Subcutaneous abdominal adipose tissue (tissue), 5 donors: ENCODE data around the gene IRF2BP1.
A peak's percentile ranks its signal among the peaks of the same experiment; 100 is the strongest.

Source experiments
- H3K27ac ChIP-seq: one replicate; pipeline ENCODE4 v1.7.0; 2013; ENCODE audit warnings: low read depth, mild to moderate bottlenecking, inconsistent platforms, low read length, moderate library complexity
- H3K27me3 ChIP-seq, 5 donors: one replicate each; pipeline ENCODE4 v1.7.0; 2013; ENCODE audit warnings: low read length in 5 of 5, inconsistent platforms in 1 of 5; ENCODE audit not compliant: control insufficient read depth in 5 of 5, insufficient read depth in 4 of 5
- H3K36me3 ChIP-seq, 5 donors: one replicate each; pipeline ENCODE4 v1.7.0; 2013; ENCODE audit warnings: low read length in 5 of 5; ENCODE audit not compliant: control insufficient read depth in 5 of 5, insufficient read depth in 5 of 5
- H3K4me1 ChIP-seq, 5 donors: one replicate each; pipeline ENCODE4 v1.7.0; 2013; ENCODE audit warnings: low read length in 5 of 5, mild to moderate bottlenecking in 3 of 5, moderate library complexity in 1 of 5; ENCODE audit not compliant: control insufficient read depth in 5 of 5, insufficient read depth in 5 of 5
- H3K4me3 ChIP-seq, 5 donors: one replicate each; pipeline ENCODE4 v1.7.0; 2013; ENCODE audit warnings: low read length in 5 of 5, low read depth in 1 of 5
- H3K9ac ChIP-seq, 5 donors: one replicate each; pipeline ENCODE4 v1.7.0; 2013; ENCODE audit warnings: low read length in 5 of 5, mild to moderate bottlenecking in 4 of 5, moderate library complexity in 3 of 5
- H3K9me3 ChIP-seq, 5 donors: one replicate each; pipeline ENCODE4 v1.7.0; 2013; ENCODE audit warnings: low read length in 5 of 5; ENCODE audit not compliant: control insufficient read depth in 5 of 5
- donor health status: healthy.
- donor health status: healthy.
- donor health status: healthy.
- donor health status: healthy.
- donor health status: healthy.

The IRF2BP1 gene

DNA sequence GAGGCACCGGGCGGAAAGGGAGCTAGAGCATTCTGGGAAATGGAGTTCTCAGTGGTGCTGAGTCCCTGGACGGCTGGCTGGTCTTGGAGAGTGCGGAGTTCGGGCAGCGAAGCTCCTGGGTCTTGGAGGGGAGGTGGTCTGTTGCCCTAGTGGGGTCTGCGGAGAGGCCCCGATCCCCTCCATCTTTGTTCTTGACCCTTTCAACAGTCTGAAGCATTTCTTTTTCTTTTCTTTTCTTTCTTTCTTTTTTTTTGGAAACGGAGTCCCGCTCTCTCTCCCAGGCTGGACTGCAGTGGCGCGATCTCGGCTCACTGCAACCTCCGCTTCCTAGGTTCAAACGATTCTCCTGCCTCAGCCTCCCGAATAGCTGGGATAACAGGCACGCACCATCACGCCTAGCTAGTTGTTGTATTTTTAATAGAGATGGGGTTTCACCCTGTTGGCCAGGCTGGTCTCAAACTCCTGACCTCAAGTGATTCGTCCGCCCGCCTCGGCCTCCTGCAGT, 22.6 kb downstream of the IRF2BP1 start:
- Histone ChIP-seq H3K27ac (peak overlapping the region; percentile 88), H3K9me3 (no peaks in the 10 kb centered on the region), H3K4me1 (peaks cover 2 to 24% (median 19%) of the 10 kb centered on the region in 5 donors), H3K36me3 (peaks cover 0 to 11% (median 4%) of the 10 kb centered on the region in 5 donors), H3K27me3 (peaks cover 0 to 20% (median 12%) of the 10 kb centered on the region in 5 donors), H3K4me3 (peak overlapping the region; percentile 64 to 97 (median 90)), H3K9ac (no peak overlapping the region)

DNA sequence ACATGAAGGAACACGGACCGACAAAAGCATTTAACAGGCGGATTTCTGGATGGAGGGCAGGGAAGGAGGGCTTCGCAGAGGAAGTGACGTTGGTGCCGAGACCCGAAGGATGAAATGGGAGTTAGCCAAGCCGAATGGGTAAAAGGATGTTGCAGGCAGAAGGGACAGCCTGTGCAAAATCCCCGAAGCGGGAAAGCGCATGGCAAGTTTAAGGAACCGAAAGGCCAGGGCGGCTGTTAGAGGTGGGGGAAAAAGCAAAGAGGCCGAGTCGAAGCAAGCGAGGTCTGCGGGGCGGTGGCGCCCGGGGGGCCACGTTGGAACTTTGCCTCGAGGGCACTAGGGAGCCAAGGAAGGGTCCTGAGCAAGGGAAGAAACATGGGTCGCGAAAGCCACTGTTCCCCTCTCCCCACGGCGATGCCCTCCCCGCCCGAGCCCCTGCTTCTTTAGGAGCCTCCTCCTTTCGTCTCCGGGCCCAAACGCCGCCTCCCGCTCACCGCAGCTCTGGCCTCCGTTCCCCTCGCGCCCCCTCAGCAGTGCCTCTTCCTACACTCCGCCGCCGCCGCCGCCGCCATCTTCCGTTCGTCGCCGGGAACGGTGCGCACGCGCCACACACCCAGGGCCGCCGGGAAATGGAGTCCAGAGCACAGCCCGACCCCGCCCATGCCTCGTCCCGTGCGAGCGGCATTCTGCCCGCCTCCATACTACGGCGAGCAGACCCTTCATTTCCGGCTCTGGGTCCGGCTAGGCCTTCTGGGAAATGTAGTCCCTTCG, 23.2 kb downstream of the IRF2BP1 start, which contains the start of gene SYMPK:
Gene SYMPK, minus strand, starts transcription at position 584 of the 771 bp plus-strand sequence. CDS start 8,652 bp downstream, outside the sequence.
- peaks cover 0 to 17% (median 7%) of the 10 kb centered on the region in 5 donors for H3K36me3 ChIP-seq
- peaks cover 0 to 20% (median 12%) of the 10 kb centered on the region in 5 donors for H3K27me3 ChIP-seq
- peak within 1 kb of the TSS; percentile 70 to 97 (median 91) for H3K9ac ChIP-seq

DNA sequence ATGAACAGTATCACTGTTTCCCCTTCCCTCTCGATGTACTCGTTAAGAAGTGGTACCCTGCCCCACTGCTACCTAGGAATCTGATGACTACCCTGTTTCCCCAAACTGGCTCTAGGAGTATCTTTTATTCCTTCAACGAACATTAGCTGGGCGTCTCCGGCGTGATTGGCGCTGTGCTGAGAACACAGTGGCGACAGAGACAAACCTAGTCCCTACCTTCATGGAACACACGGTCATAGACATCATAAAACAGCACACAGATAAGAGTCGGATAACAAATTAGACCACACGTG, 23.7 kb downstream of the IRF2BP1 start:
- Histone ChIP-seq H3K27ac (peak overlapping the region; percentile 88), H3K4me3 (peak overlapping the region; percentile 88 to 97 (median 96)), H3K27me3 (peaks cover 0 to 20% (median 12%) of the 10 kb centered on the region in 5 donors), H3K36me3 (peaks cover 0 to 17% (median 7%) of the 10 kb centered on the region in 5 donors), H3K9ac (peak overlapping the region; percentile 70 to 97 (median 91)), H3K9me3 (no peaks in the 10 kb centered on the region), H3K4me1 (peaks cover 2 to 24% (median 19%) of the 10 kb centered on the region in 5 donors)

More for the DNA sequence above, 23.2 kb downstream of the IRF2BP1 start, which contains the start of gene SYMPK:
- peak within 1 kb of the TSS; percentile 88 to 97 (median 96) for H3K4me3 ChIP-seq
- peak within 1 kb of the TSS; percentile 88 for H3K27ac ChIP-seq
- H3K9me3 ChIP-seq: no peaks in the 10 kb centered on the region
- H3K4me1 ChIP-seq: peaks cover 2 to 24% (median 19%) of the 10 kb centered on the region in 5 donors

DNA sequence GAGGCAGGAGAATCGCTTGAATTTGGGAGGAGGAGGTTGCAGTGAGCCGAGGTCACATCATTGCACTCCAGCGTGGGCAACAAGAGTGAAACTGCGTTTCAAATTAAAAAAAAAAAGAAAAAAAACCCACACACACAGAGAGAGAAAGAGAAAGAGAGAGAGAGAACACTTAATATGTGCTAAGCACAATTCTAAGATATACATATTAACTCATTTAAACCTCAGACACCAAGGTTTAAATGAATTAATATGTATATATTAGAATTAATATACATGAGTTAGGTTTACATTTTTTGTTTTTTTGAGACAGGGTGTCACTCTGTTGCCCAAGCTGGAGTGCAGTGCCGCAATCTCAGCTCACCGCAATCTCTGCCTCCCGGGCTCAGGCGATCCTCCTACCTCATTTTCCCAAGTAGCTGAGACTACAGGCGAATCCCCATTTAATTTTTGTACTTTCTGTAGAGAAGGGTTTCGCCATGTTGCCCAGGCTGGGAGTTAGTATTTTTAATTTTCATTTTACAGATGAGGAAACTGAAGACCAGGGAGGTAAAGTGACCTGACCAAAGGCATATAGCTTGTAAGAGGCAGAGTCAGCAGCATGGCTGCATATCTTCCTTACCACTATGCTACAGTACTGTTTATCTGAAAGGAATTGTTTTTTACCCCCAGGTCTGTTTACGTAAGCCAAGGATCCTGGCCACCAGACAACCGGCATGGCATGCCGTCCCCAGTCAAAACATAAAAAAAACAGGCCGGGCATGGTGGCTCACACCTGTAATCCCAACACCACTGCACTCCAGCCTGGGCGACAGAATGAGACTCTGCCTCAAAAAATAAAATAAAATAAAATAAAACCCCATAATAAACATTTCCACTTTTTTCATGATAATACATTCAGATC, 25.3 kb downstream of the IRF2BP1 start:
- H3K4me1 ChIP-seq: peaks cover 2 to 24% (median 19%) of the 10 kb centered on the region in 5 donors
- no peak overlapping the region for H3K4me3 ChIP-seq
- H3K9ac ChIP-seq: no peak overlapping the region

DNA sequence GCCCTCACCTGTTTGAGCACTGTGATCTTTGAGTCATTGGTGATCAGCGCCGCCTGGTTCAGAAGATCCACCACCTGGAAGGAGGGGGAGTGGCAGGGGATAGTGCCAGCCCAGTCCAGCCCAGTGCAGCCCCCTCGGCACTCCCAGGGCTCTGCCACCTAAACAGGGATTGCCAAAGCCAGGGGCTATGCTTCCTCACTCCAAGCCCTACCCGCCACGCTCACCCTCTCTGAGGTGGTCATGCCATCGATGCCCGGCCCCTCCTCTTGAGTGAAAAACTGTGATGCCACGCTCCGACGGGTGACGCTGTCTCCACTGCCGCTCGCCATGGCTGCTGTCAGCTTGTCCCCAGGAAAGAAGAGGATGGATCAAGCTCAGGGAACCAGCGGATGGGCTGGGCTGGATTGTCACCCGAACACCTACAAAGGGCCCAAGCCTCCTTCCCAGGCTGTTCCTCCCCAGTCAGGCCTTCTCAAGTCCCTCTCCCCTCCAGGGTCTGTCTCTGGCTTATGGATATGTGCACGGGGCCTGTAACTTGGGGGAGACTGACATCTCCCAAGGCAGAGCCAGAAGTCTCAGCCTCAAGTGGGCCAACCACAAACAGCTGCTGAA, 31.7 kb downstream of the IRF2BP1 start:
- Histone ChIP-seq H3K9me3 (no peaks in the 10 kb centered on the region), H3K4me1 (no peaks in the 10 kb centered on the region), H3K36me3 (peaks cover 5 to 71% (median 47%) of the 10 kb centered on the region in 5 donors), H3K9ac (no peak overlapping the region), H3K27ac (no peak overlapping the region), H3K27me3 (no peaks in the 10 kb centered on the region), H3K4me3 (no peak overlapping the region)

More for the DNA sequence above, 25.3 kb downstream of the IRF2BP1 start:
- Histone ChIP-seq H3K27ac (no peak overlapping the region), H3K9me3 (no peaks in the 10 kb centered on the region), H3K36me3 (peaks cover 0 to 22% (median 7%) of the 10 kb centered on the region in 5 donors), H3K27me3 (peaks cover 0 to 17% (median 10%) of the 10 kb centered on the region in 5 donors)

DNA sequence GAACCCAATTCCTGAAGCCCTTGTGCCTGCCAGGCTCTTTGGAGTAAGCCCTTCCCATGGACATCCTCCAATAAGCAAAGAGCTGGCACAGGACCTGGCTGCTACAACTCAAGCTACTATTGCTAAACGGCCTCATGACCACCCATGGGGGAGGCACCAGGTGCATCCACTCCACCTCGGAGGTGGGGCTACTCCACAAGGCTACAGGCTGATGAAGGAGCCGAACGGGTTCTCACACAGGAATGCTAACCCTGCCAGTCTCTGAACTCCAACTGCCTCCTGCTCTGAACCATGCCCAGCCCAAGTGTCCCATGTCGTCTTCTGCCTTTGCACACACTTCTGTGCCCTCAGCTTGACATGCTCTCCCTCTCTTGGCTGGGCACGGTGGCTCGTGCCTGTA, 33.0 kb downstream of the IRF2BP1 start:
- Histone ChIP-seq H3K9me3 (no peaks in the 10 kb centered on the region), H3K4me3 (no peak overlapping the region), H3K27ac (no peak overlapping the region), H3K27me3 (no peaks in the 10 kb centered on the region), H3K4me1 (no peaks in the 10 kb centered on the region), H3K9ac (no peak overlapping the region), H3K36me3 (peaks cover 8 to 76% (median 57%) of the 10 kb centered on the region in 5 donors)

DNA sequence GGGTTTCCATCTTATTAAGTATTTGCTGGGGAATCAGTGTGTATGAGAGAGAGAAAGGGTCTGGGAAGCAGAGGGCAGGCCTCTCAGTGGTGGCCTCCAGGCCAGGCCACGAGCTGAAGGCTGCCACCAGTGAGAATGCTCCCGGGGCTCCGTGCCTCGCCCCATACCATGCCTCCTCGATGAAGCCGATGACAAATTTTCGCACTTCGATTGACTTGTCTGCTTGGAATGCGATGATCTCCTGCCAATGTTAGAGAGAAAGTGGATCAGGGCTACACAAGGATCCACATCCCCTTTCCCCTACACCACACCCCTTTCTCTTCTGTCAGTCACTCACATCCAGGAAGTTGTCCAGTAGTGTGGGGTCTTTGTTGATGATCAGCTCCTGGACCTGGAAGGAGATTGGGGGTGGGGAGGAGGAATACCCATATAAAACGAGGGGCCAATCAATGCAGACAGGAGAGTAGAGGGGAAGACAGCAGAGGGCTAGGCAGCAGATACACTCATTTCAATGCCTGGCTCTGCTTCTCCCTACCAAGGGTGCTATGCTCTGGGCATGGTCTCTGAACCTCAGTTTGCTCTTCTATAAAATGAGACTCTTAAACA, 33.7 kb downstream of the IRF2BP1 start:
- H3K36me3 ChIP-seq: peaks cover 8 to 81% (median 64%) of the 10 kb centered on the region in 5 donors
- H3K27ac ChIP-seq: no peak overlapping the region
- no peaks in the 10 kb centered on the region for H3K27me3 ChIP-seq
- no peak overlapping the region for H3K9ac ChIP-seq
- no peaks in the 10 kb centered on the region for H3K4me1 ChIP-seq
- H3K4me3 ChIP-seq: no peak overlapping the region
- no peaks in the 10 kb centered on the region for H3K9me3 ChIP-seq

DNA sequence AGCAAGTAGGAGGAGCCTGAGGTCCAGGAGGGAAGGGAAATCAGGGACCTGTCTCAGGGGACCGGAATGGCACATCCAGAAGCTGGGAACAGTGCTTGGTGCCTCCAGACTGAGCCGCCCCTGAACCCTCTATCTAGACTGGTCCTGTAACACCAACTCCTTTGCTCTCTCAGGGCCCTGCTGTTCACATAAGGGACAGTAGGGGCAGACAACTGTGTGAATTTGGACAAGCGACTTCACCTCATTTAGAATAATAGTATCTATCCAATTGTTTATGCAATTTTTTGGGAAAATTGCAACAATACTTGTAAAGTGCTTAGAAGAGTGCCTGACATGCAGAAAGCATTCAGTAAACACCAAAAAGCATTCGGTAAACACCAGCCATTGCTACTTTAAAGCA, 37.0 kb downstream of the IRF2BP1 start:
- Histone ChIP-seq H3K27me3 (no peaks in the 10 kb centered on the region), H3K36me3 (peaks cover 19 to 95% (median 75%) of the 10 kb centered on the region in 5 donors), H3K9ac (no peak overlapping the region), H3K4me3 (no peak overlapping the region), H3K27ac (no peak overlapping the region), H3K9me3 (no peaks in the 10 kb centered on the region), H3K4me1 (no peaks in the 10 kb centered on the region)

DNA sequence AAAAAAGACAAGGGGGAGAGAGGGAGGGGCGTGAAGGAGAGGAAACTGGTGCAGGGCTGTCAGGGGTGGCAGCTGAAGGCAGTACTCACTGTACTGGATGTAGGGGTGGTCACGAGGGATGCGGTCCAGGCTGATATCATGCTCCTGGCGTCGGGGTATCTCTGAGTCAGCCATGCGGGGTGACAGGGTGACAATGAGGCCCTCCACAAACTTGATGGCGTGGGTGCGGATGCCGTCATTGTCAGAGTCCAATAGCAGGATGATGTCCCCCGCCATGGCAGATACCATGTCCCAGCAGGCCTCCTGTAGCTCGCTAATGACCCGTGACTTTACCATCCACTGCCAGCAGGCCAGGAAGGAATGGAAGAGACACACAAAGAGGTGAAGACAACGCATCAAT, 38.3 kb downstream of the IRF2BP1 start:
- Histone ChIP-seq H3K4me3 (no peak overlapping the region), H3K9ac (no peak overlapping the region), H3K36me3 (peaks cover 23 to 95% (median 80%) of the 10 kb centered on the region in 5 donors), H3K27ac (no peak overlapping the region), H3K4me1 (no peaks in the 10 kb centered on the region), H3K27me3 (no peaks in the 10 kb centered on the region), H3K9me3 (no peaks in the 10 kb centered on the region)
